Activated naive CD8-positive, alpha-beta T cell treated with anti-CD3 and anti-CD28 coated beads, Interleukin-2, amount 50 U/mL, for 24 hours (primary cell): ENCODE results near the gene MAGI3.

ENCODE experiments used
- ATAC-seq: fragments of 150-1000 bp; cut with Tn5 transposase; one replicate; pipeline ENCODE4 v1.10.0; 2021
- DNase-seq: peaks from one replicate; pipeline ENCODE4 v3.0.0; 2021
- H3K27ac Mint-ChIP-seq: one replicate; pipeline ENCODE4 v1.8.0; 2021; ENCODE audit warnings: mild to moderate bottlenecking, mixed read lengths
- H3K27me3 Mint-ChIP-seq: one replicate; pipeline ENCODE4 v1.8.0; 2021; ENCODE audit warnings: mixed read lengths
- H3K36me3 Mint-ChIP-seq: one replicate; pipeline ENCODE4 v1.8.0; 2021; ENCODE audit warnings: low read depth, mixed read lengths
- H3K4me1 Mint-ChIP-seq: one replicate; pipeline ENCODE4 v1.8.0; 2021; ENCODE audit warnings: mixed read lengths
- H3K4me3 Mint-ChIP-seq: one replicate; pipeline ENCODE4 v1.8.0; 2021; ENCODE audit warnings: mild to moderate bottlenecking, moderate library complexity, mixed read lengths
- H3K9me3 Mint-ChIP-seq: one replicate; pipeline ENCODE4 v1.8.0; 2021; ENCODE audit warnings: mixed read lengths

MAGI3 gene

DNA sequence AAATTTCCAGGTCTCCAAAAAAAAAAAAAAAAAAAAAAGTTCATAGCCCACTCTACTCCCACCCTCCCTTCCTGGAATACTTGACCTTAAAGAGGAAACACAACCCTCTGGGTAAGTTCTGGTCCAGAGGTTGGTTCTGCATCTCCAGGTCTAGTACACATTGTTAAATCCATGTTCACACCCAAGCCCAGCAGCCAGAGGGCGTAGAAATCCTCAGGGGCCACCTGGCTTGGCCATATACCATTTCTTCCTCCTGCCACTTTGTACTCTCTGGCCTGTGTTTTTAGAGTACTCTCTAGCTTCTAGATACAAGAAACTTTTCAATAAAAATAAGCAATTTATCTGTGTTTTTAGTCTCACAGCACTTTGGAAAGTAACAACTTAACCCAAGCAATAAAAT is 279.7 kb downstream of the MAGI3 start:
- H3K9me3 Mint-ChIP-seq: no peaks in the 10 kb centered on the region

DNA sequence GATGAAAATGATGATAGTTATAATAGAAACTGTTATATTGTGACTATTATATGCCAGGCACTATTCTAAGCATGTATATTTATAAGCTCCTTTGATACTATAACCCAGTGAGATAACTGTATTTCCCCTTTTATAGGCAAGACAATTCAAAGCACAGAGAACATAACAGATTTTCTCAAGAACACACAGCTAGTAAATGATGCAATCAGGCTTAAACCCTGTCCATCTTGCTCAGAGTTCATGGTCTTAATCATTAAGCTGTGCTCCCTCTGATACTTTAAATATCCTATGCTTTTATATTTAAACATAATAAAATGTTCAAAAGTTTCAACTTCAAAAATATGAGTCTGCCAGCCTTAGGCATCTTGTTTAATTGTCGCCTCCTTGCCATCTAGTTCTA is 280.3 kb downstream of the MAGI3 start:
- no peak overlapping the region for H3K27ac Mint-ChIP-seq
- no peak for DNase-seq
- H3K27me3 Mint-ChIP-seq: no peaks in the 10 kb centered on the region
- H3K4me3 Mint-ChIP-seq: no peak overlapping the region
- ATAC-seq: no peak
- H3K36me3 Mint-ChIP-seq: no peaks in the 10 kb centered on the region
- H3K9me3 Mint-ChIP-seq: no peaks in the 10 kb centered on the region
- no peaks in the 10 kb centered on the region for H3K4me1 Mint-ChIP-seq

More for the DNA sequence above, 279.7 kb downstream of the MAGI3 start:
- ATAC-seq (no peak), DNase-seq (no peak)
- no peaks in the 10 kb centered on the region for H3K4me1 Mint-ChIP-seq
- H3K27me3 Mint-ChIP-seq: no peaks in the 10 kb centered on the region
- H3K4me3 Mint-ChIP-seq: no peak overlapping the region
- no peaks in the 10 kb centered on the region for H3K36me3 Mint-ChIP-seq
- no peak overlapping the region for H3K27ac Mint-ChIP-seq

GRCh38 chr1:113672491-113672890 is 282.2 kb downstream of the MAGI3 start:
- Mint-ChIP-seq H3K36me3 (no peaks in the 10 kb centered on the region), H3K4me3 (no peak overlapping the region), H3K27ac (no peak overlapping the region), H3K27me3 (no peaks in the 10 kb centered on the region), H3K4me1 (no peaks in the 10 kb centered on the region), H3K9me3 (no peaks in the 10 kb centered on the region)
- ATAC-seq (no peak), DNase-seq (no peak)

DNA sequence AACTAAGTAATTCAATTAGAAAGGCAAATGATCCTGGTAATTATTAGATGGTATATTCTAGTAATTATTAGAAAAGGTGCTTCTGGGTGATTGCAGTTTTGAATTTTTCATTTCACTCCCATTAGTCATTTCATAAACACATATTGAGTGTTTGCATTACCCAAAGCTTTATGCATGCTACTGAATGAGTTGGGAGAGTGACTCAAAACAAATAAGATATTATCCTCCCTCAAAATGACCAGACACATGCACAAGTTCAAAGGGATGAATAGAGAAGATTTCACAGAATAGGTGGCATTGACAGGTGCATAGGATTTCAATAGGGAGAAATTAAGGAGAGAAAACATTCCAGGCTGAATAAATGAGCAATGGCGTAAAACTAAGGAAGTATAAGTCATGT is 284.3 kb downstream of the MAGI3 start:
- DNase-seq: no peak
- H3K27ac Mint-ChIP-seq: no peak overlapping the region
- no peaks in the 10 kb centered on the region for H3K9me3 Mint-ChIP-seq
- no peaks in the 10 kb centered on the region for H3K36me3 Mint-ChIP-seq
- H3K27me3 Mint-ChIP-seq: no peaks in the 10 kb centered on the region
- no peaks in the 10 kb centered on the region for H3K4me1 Mint-ChIP-seq
- no peak for ATAC-seq
- no peak overlapping the region for H3K4me3 Mint-ChIP-seq

GRCh38 chr1:113675302-113675701 is 285.0 kb downstream of the MAGI3 start:
- no peak overlapping the region for H3K4me3 Mint-ChIP-seq
- no peaks in the 10 kb centered on the region for H3K9me3 Mint-ChIP-seq
- no peak overlapping the region for H3K27ac Mint-ChIP-seq
- DNase-seq: no peak
- no peaks in the 10 kb centered on the region for H3K4me1 Mint-ChIP-seq
- H3K36me3 Mint-ChIP-seq: no peaks in the 10 kb centered on the region
- ATAC-seq: no peak
- no peaks in the 10 kb centered on the region for H3K27me3 Mint-ChIP-seq

- no peak overlapping the region for H3K27ac Mint-ChIP-seq
These were observed 286.2 kb downstream of the MAGI3 start for GRCh38 chr1:113676524-113676923.

DNA sequence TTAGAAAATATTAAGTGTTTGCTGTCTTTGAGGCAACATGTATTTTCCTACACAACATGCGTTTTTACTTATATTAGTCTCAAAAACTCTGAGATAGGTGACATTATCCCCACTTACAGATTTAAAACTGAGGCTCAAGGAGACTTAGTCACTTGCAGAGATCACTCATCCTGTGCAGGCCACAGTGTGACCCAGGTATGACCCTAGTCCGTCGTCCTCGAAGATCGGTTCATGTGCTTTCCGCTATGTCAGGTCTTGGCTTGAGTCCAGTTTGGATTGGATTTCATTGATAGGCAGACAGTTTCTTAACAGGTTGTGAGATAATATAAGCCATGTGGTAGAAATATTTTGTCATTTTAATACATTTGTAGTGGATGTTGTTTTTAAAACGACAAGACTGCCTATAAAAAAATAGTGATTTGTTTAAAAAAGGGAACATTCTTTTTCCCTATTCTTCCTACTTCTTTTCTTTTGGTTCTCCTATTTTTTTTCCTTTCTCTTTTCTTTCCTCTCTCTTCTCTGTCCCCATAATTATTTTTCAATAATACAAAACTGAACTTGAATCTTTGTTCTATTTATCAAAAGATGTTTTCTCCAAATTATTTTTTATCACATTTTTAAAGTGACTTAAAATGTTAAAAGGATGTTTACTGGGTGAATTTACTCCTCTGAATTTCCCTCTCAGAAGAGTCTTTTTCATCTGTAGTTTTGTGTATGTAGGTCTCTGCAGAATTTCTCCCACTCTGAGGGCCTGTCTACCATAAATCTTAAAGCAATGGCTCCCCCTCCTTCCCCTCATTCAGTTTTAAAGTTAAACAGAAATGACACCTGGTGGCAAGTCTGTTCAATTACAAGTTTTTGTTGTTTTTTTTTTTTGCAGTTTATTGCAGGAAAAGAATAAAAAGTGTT is 287.2 kb downstream of the MAGI3 start:
- no peaks in the 10 kb centered on the region for H3K27me3 Mint-ChIP-seq
- no peak overlapping the region for H3K27ac Mint-ChIP-seq
- no peak overlapping the region for H3K4me3 Mint-ChIP-seq
- no peak for ATAC-seq
- no peaks in the 10 kb centered on the region for H3K9me3 Mint-ChIP-seq
- no peaks in the 10 kb centered on the region for H3K36me3 Mint-ChIP-seq
- DNase-seq: no peak
- H3K4me1 Mint-ChIP-seq: no peaks in the 10 kb centered on the region

More at GRCh38 chr1:113676524-113676923, 286.2 kb downstream of the MAGI3 start:
- Mint-ChIP-seq H3K4me3 (no peak overlapping the region), H3K9me3 (no peaks in the 10 kb centered on the region), H3K27me3 (no peaks in the 10 kb centered on the region), H3K36me3 (no peaks in the 10 kb centered on the region), H3K4me1 (no peaks in the 10 kb centered on the region)
- DNase-seq: no peak
- ATAC-seq: no peak

GRCh38 chr1:113678159-113678469 is 287.8 kb downstream of the MAGI3 start:
- ATAC-seq (no peak), DNase-seq (no peak)
- H3K27me3 Mint-ChIP-seq: no peaks in the 10 kb centered on the region
- no peaks in the 10 kb centered on the region for H3K36me3 Mint-ChIP-seq
- H3K4me3 Mint-ChIP-seq: no peak overlapping the region
- no peak overlapping the region for H3K27ac Mint-ChIP-seq
- no peaks in the 10 kb centered on the region for H3K9me3 Mint-ChIP-seq
- H3K4me1 Mint-ChIP-seq: no peaks in the 10 kb centered on the region

GRCh38 chr1:113681596-113682337 is 291.5 kb downstream of the MAGI3 start:
- no peak overlapping the region for H3K4me3 Mint-ChIP-seq
- H3K9me3 Mint-ChIP-seq: no peaks in the 10 kb centered on the region
- DNase-seq (no peak), ATAC-seq (no peak)
- no peaks in the 10 kb centered on the region for H3K27me3 Mint-ChIP-seq
- H3K36me3 Mint-ChIP-seq: no peaks in the 10 kb centered on the region
- no peak overlapping the region for H3K27ac Mint-ChIP-seq
- no peaks in the 10 kb centered on the region for H3K4me1 Mint-ChIP-seq

GRCh38 chr1:113683384-113684152 is 293.3 kb downstream of the MAGI3 start:
- no peaks in the 10 kb centered on the region for H3K4me1 Mint-ChIP-seq
- H3K27ac Mint-ChIP-seq: no peak overlapping the region
- no peak for ATAC-seq

GRCh38 chr1:113684153-113684541 is 293.8 kb downstream of the MAGI3 start:
- Mint-ChIP-seq H3K36me3 (no peaks in the 10 kb centered on the region), H3K27ac (no peak overlapping the region)

More at GRCh38 chr1:113683384-113684152, 293.3 kb downstream of the MAGI3 start:
- H3K27me3 Mint-ChIP-seq: no peaks in the 10 kb centered on the region
- no peak overlapping the region for H3K4me3 Mint-ChIP-seq
- H3K9me3 Mint-ChIP-seq: no peaks in the 10 kb centered on the region
- H3K36me3 Mint-ChIP-seq: no peaks in the 10 kb centered on the region
- DNase-seq: no peak

DNA sequence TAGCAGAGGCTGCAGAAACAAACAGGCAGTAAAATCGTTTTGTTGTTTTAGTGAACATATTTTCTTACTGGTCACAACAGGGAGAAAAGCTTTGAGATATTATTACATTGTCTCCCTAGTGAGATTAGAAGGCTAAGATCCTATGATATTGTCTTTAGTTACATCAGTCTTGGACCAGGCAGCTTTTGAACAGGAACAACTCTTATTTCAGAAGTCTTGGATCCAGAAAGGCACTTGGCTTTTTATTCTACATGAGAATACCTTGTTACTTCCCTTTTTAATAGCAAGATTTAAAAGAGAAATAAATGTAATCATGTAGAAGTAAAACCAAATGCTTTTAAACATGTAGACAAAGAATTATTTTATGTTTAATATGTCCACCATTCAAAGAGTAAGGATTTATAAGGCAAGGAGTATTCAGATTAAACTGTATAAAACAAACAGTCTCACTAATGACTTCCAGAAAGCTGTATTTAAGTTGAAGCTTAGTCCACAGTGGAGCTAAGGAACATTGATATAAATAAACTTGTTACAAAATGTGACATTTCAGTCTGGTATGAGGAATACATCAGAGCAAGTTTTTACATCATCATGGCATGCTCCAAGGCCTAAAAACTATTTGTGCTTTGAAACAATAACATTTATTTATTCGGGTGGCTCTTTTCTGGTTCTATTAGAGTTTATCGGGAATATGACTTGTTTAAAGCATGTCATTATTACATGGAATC is 296.7 kb downstream of the MAGI3 start:
- no peak overlapping the region for H3K27ac Mint-ChIP-seq
- H3K4me1 Mint-ChIP-seq: no peaks in the 10 kb centered on the region
- H3K4me3 Mint-ChIP-seq: no peak overlapping the region
- no peak for DNase-seq
- no peak for ATAC-seq
- H3K9me3 Mint-ChIP-seq: peaks cover 4% of the 10 kb centered on the region
- H3K36me3 Mint-ChIP-seq: peaks cover 4% of the 10 kb centered on the region
- H3K27me3 Mint-ChIP-seq: no peaks in the 10 kb centered on the region

More at GRCh38 chr1:113684153-113684541, 293.8 kb downstream of the MAGI3 start:
- Mint-ChIP-seq H3K4me3 (no peak overlapping the region), H3K9me3 (no peaks in the 10 kb centered on the region), H3K4me1 (no peaks in the 10 kb centered on the region), H3K27me3 (no peaks in the 10 kb centered on the region)
- ATAC-seq (no peak), DNase-seq (no peak)

DNA sequence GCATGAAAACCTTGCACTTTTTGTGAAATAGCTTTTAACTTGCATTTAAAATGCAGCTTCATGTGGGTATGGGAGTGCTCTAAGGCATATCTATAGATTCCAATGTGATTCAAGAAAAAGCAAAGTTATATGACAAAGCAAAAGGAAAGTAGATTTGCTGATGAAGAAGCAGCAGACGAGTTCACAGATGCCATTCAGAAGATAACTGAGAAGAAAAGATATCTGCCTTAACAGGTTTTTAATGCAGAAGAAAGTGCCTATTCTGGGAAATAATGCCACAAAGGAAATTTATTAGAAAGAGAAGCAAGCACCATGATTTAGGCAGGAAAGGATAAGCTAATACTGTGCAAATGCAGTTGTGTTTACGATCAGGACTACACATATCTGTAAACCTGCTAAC is 300.9 kb downstream of the MAGI3 start:
- H3K4me1 Mint-ChIP-seq: no peaks in the 10 kb centered on the region
- no peaks in the 10 kb centered on the region for H3K27me3 Mint-ChIP-seq
- DNase-seq (no peak), ATAC-seq (no peak)
- H3K36me3 Mint-ChIP-seq: peaks cover 31% of the 10 kb centered on the region
- no peak overlapping the region for H3K4me3 Mint-ChIP-seq
- peaks cover 28% of the 10 kb centered on the region for H3K9me3 Mint-ChIP-seq
- no peak overlapping the region for H3K27ac Mint-ChIP-seq

- DNase-seq: no peak
- H3K4me3 Mint-ChIP-seq: no peak overlapping the region
- ATAC-seq: no peak
These were observed 302.0 kb downstream of the MAGI3 start for GRCh38 chr1:113692342-113692741.

More at GRCh38 chr1:113692342-113692741, 302.0 kb downstream of the MAGI3 start:
- peaks cover 35% of the 10 kb centered on the region for H3K36me3 Mint-ChIP-seq
- H3K27ac Mint-ChIP-seq: no peak overlapping the region
- H3K27me3 Mint-ChIP-seq: no peaks in the 10 kb centered on the region
- H3K9me3 Mint-ChIP-seq: peaks cover 28% of the 10 kb centered on the region
- H3K4me1 Mint-ChIP-seq: no peaks in the 10 kb centered on the region
